ENCODE measurements around the gene PLA2G4C.

GRCh38 chr19:48148576-48148975 lies 38.0 kb upstream of the PLA2G4C start:
- TF ChIP-seq CTCF (IDR thresholded peaks at IDR 0.05; ENCODE audit: insufficient read depth, low read depth, low read length) = no peak
- TF ChIP-seq EZH2 (IDR thresholded peaks at IDR 0.05; ENCODE audit: insufficient read depth, low read length) = no peak

Measured in astrocyte (in vitro differentiated cells and primary cell).